Femur (tissue), 1 donor: ENCODE measurements around the gene HOXC10.

Experiments used
- DNase-seq: peaks from one replicate; pipeline ENCODE4 v3.0.0-alpha.2; 2017

HOXC10 gene

DNA sequence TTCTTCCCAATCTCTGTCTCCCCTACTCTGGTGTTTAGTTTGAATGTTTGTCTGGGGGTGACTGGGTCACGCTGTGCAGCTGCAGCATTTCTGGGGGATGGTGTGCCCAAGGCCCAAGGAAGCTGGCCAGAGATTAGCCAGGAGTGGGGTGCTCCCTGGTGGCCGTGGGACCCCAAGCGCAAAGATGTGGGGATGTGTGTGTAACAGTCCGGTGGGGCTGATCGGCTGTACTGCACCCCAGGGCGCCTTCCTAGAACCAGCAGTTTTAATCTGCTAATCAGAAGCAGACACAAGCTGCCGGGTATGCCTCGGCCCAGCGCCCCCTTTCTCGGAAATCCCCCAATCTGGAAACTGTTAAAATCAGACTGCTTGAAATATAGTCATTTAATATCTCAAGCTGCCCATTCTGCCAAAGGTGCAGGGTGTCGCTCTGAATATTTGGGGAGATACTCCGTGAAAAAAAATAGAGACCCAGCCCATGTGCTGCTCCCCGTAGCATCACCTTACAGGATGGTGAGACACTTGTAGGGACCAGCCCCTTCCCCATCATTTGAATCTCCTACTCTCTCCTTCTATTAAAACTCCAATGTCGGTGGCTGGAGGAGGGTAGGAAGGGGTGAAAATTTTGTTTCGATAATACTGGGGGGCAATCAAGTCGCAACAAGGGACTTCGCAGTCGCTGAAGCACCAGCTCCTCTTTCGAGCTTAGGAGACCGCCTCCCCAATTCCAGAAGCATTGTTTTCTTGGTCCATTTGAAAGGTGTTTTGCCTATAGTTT lies 19.3 kb downstream of the HOXC10 start:
- no peak for DNase-seq

DNA sequence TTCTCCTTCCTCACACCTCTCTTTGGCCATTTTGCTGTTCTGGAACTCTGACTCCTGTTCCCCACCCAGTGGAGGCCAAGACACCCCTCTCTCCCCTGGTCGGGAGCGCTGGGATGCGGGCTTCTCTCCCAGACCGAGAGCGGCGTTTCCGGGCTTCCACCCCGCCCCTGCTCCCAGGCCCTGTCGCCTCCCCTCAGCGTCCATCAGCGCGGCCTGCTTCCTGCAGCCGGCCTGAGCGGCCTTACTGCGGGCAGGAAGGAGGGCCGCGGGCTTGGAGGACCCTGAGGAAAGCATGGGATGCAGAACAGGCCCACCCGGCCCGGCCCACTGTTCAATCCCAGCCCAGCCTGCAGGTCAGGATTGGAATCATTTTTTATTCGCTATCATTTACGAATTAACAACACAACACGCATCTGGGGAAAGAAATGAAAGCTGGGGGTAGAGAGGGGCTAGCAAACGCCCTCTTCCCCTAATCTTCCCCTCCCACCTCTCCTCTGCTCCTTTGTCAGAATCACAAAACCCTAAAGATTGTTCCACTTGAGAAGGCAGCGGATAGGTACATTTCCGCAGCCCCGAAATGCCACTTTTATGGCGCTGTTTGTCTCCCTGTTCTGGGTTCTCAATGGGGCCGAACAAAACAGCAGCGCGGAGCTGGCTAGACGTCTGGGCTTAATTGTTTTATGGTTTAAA lies 20.0 kb downstream of the HOXC10 start:
- DNase-seq: peak; percentile 76

- DNase-seq: no peak
These were observed 20.5 kb downstream of the HOXC10 start for GRCh38 chr12:54005531-54005852.

DNA sequence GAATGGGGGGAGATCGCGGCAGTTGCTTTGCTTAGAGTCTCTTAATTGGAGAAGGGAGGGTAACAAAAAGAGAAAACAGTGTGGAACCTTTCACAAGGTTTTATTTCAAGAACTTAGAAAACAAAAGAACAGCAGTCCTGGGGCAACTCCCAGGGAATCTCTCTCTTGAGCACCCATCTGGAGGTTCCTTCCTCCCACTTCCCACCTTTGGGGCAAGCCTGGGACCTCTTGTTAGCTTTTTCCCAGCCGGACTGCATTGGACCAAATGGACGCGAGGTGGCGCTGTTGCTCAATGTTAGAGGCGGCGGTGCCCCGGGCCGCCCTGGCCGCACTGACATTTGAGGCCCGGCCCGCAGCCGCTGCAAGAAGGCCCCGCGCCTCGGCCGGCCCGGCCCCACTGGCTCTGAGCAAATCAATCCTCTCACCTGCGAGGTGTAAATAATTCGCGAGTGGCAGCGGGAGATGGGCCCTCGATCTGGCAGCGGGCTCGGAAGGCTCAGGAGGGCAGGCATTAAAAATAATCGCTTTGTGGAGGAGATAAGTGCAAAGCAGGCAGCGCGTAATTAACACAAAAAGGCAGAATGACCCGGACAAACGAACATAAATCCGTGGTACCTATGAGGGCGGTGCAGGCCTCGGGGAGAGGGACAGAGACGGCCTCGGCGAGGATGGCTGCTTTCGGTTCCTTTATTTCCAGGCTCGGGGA lies 21.1 kb downstream of the HOXC10 start:
- peak; percentile 93 for DNase-seq

DNA sequence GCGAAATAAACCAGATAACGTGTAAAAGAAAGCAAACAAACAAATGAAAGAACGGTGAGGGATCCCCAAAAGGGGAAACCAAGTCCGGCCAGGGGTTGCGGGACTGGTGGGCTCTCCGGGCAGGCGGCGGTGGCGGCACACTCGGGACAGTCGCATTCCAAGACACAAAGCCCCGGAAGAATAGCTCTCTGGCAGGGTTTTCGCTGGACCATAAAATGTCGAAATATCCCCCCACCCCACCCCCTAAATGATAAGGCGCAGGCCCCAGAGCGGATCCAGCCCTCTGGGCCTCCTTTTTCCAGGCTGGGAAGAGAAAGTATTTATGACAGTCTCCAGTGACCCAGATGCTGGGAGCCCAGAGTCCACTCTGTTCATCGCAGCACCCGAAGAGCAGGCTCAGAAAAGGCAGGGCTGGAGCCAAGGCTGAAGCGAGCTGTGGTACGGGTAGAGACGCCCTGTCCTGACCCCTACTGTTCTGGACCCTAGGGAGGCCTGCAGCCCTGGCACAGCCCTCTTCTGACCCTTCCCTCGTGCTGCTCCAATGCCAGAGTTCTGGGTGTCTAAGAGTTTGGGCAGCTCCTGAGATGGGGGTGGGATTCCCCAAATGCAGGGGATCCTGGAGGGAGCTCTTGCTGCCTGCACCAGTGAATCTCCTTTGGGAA lies 21.7 kb downstream of the HOXC10 start:
- DNase-seq: no peak

DNA sequence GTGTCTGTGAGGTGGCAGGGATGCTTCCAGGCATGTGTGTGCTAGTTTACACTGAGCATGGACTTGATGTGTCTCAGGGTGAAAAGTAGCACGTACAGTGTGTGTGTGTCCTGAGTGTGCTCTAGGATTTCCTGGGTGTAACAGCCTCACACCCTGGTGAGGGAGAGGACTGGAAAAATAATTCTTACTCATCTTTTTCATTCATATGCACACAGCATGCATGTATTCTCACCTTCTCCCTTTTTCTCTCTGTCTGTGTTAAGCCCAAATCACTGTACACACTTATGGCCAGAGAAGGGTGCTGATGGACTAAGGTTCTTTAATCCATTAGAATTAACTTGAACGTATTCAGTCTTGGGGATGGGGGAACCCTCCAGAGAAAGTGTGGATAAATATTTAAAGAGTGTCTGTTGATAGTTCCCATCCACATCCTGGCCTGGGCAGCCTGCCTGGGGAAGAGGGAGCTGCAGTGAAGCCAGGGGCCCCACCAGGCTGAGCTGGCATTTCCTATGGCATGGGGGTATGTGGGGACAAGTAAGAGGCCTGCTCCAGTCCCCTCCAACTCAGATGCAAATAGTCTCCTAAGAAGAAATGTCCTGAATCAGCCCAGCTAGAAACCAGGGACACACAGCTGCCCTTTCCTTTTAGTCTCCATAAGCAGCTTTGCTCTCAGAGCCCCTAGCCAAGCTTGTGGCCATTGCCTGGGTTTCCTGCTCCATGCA lies 22.8 kb downstream of the HOXC10 start:
- no peak for DNase-seq

GRCh38 chr12:54008260-54008552 lies 23.3 kb downstream of the HOXC10 start:
- no peak for DNase-seq

DNA sequence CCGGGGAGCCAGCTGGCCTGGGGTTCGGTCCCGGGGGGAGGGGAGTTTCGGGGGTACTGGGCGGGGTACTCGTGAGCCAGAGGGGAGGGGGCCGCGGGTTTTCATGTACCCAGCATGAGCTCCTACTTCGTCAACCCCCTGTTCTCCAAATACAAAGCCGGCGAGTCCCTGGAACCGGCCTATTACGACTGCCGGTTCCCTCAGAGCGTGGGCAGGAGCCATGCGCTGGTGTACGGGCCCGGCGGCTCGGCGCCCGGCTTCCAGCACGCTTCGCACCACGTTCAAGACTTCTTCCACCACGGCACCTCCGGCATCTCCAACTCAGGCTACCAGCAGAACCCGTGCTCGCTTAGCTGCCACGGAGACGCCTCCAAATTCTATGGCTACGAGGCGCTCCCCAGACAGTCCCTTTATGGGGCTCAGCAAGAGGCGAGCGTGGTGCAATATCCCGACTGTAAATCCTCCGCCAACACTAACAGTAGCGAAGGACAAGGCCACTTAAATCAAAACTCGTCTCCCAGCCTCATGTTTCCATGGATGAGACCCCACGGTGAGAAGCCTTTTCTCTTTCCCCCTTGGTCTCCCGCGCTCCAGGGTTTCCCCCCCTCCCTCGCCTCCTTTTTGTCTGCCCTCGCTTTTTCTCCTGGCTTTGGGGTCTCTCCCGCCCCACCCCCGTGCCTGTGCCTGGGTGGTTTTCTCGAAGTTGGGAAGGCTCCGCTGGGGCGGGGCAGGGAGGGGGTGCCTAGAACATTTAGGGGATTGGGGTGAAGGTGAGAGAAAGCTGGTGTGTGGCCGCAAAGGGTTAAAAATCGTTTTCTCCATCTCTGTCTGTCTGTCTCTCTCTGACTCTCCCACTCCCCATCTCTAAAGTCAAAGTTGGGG lies 24.5 kb downstream of the HOXC10 start:
- no peak for DNase-seq

GRCh38 chr12:54010053-54010971 lies 25.4 kb downstream of the HOXC10 start:
- DNase-seq: no peak

DNA sequence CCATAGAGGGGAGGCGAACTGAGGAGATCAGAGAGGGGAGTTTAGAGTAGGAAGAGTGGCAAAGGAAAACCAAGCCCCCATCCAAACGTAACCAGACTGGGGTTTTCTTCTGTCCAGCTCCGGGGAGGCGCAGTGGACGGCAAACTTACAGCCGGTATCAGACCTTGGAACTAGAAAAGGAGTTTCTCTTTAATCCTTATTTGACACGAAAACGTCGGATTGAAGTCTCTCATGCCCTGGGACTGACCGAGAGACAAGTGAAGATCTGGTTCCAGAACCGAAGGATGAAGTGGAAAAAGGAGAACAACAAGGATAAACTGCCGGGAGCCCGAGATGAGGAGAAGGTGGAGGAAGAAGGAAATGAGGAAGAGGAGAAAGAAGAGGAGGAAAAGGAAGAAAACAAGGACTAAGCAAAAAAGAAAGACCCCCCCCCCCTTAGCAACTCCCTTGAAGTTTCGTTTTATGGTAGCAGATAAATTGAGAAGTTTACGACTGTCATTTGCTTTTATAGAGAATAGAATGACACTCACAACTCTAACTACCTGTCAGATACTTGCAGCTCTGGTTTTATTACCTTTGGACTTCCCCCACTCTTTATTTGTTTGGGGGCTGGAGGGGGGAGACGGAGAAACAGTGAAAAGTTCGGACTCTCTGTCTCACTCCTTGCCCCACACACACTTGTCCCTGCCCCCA lies 26.2 kb downstream of the HOXC10 start:
- no peak for DNase-seq

- DNase-seq: no peak
These were observed 27.0 kb downstream of the HOXC10 start for GRCh38 chr12:54011665-54012532.

DNA sequence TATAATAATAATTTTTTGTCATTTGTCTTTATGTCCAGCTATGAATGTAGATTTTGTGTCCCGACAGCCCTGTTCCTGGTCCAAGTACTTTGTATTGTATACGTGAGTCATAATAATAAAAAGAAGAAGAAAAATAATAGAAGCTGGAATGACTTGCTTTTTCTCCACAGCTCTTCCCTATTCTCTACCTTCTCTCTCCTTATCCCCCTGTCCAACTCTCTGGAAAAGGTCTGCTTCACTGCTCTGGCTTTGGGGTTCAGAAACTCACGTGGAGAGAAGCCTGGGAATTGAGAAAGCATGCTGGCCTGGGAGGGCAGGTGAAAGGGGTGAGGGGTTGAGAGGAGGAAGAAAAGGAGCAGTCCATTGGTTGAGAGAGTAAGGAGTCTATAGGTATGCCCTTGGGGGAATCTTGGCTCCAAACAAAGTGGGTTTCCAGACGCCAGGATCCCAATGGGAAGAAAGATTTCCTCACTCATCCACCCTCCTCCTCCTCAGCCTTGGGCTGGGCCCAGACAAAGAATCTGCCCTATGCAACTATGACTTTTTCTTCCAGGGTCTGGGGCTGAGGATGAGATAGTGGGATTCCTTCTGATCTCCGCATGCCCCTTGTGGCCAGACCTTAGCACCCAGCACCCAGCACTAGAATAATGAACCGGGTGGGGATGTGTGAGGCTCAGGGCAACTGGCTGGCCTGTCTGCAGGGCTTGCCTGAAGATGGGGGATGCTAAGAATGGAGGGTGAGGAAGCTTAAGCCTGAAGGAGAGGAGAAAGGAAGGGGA lies 27.9 kb downstream of the HOXC10 start:
- DNase-seq: no peak

DNA sequence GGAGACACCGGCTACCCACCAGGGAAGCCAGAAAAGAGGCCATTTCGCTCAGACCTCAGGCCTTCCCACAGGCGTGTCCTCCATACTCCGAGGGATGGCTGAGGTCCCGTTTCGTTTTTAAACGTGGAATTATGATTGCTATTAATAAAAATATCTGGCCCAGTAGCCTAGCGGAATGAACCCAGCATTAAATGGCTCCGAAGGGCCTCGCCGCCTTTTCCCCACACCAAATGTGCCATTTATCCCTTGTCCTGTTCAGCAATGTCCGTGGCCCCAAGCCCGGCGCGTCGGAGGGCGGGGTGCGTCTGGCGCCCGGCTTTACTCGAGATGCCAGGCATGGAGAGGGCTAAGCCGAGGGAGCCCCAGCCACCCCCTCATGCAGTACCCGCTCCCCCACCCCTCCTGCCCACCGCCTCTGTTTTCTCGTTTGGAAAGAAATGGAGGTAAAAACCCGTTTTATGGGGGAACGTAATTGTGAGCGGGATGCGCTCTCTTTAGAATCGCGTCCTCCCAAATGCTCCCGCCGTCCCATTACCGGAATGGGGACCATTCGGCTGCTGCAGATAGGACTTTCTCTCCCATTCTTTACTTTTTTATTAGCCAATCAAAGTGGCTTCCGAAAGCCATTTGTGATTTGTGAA lies 29.6 kb downstream of the HOXC10 start:
- no peak for DNase-seq

DNA sequence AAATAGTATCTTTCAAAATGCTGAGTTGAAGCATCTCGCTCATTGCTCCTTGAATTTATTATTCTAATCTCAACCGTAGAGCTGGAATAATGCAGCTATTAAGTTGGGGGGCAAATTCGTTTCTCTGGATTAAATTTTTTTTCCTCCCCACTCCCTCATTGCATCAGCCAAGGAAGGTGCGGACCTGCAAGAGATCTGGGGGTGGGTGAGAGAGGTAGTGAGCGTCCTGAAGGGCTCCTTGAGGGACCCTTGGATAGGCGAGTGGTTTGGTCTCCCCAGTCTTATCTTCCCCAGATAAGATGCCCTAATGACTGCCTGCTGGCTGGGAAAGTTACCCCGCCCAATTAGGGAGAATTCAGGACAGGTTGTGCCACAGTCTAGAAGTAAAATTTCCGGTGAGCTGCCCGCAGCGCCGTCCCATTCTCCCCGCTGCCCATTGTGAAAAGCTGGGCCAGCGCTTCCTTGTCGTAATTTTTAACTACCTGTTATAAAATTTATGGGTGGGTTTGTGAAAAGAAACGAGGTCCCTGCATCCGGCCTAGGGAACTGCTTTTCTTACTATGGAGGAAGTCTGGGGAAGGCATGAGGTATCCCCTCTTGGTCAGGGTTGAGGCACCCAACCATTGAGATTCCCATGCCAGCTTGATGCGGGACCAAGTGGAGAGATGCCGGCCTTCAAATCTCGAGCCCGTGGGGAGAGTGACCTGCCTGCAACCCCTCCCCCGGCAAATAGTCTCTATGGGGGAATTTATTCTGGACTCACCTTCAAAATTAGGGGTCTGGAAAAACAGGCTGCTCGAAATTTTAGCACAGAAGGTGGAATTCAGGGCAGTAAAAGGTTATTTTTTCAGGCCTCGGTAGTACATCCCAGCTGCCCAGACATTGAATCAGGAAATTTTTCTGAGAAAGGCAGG lies 30.3 kb downstream of the HOXC10 start:
- no peak for DNase-seq

DNA sequence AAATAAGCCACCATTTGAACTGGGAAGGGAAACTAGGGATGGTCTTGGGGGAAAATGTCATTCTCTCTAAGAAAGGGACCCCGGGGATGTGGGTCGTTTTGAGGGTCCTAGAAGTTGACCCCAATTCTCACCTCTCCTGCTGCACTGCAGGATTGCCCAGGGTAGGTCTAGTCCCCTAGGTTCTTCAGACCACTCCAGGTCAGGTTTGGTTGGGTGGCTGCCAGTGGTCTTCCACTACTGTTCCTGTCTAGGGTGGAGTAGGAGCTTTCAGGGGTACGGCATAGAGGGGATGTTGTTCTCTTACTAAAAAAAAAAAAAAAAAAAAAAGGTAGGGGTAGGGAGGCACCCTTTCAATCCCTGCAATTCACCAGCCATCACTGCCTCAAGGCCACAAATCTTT lies 31.1 kb downstream of the HOXC10 start:
- no peak for DNase-seq

DNA sequence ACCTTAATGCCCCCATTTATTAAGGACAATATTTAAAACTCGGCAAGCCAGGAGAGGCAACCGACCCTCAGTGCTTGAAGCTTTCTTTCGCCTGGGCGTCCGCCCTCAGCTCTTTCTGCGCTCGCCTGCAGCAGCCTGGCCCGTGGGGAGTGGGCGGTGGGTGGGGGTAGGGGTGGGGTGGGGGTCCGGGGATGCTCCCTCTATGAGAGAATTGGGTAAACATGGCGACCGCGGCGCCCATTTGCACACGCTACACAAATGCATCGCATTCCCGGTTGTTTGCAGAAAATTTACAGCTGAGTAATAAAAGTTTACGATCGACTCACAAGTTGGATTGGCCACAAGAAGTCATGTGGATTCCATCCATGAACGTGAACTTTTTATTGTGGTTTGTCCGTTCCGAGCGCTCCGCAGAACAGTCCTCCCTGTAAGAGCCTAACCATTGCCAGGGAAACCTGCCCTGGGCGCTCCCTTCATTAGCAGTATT lies 31.6 kb downstream of the HOXC10 start:
- peak; percentile 82 for DNase-seq
